Calu3 (cell line): ENCODE measurements around the gene BRSK2. TPM values are rescaled to one million over a fixed set of nuclear protein-coding genes. Genes with fewer than 3 reads are reported as not detected.

Experiments used
- BruUV-seq: library from RNA; stranded (reverse); fragments of 400-500 nt; replicated peaks from 2 replicates; lab custom pipeline; 2021; lab: Mats Ljungman, UMichigan
- CTCF ChIA-PET: fragments of 300-600 bp; sonication (Branson Sonifier 250); formaldehyde crosslinking; loops from one replicate; lab custom pipeline; 2022; ENCODE audit warnings: antibody characterized with exemption; lab: Charles Lee
- DNase-seq: peaks from one replicate; pipeline ENCODE4 v3.0.0; 2022
- H3K27ac Mint-ChIP-seq: one replicate; pipeline ENCODE4 v1.8.0; 2022; ENCODE audit warnings: mixed read lengths; ENCODE audit not compliant: unreplicated experiment
- H3K27me3 Mint-ChIP-seq: one replicate; pipeline ENCODE4 v1.8.0; 2022; ENCODE audit warnings: mixed read lengths; ENCODE audit not compliant: unreplicated experiment
- H3K36me3 Mint-ChIP-seq: one replicate; pipeline ENCODE4 v1.8.0; 2022; ENCODE audit warnings: mild to moderate bottlenecking, moderate library complexity, mixed read lengths; ENCODE audit not compliant: insufficient read depth, unreplicated experiment
- H3K4me1 Mint-ChIP-seq: one replicate; pipeline ENCODE4 v1.8.0; 2022; ENCODE audit warnings: mild to moderate bottlenecking, low read depth, mixed read lengths; ENCODE audit not compliant: unreplicated experiment
- H3K4me3 Mint-ChIP-seq: one replicate; pipeline ENCODE4 v1.8.0; 2022; ENCODE audit warnings: mild to moderate bottlenecking, low read depth, moderate library complexity, mixed read lengths; ENCODE audit not compliant: unreplicated experiment
- H3K9me3 Mint-ChIP-seq: one replicate; pipeline ENCODE4 v1.8.0; 2022; ENCODE audit warnings: low read depth, mixed read lengths; ENCODE audit not compliant: unreplicated experiment
- CTCF ChIP-seq: fragments of 200-600 bp; IDR thresholded peaks from one replicate; pipeline ENCODE4 v1.8.0; 2022; ENCODE audit warnings: antibody characterized with exemption; ENCODE audit not compliant: unreplicated experiment
- intact Hi-C: fragments of 100-400 bp; cut with micrococcal nuclease; formaldehyde crosslinking; loops from one replicate; pipeline ENCODE4 v1.10.0; 2022; ENCODE audit not compliant: unreplicated experiment
- total RNA-seq: library from RNA; stranded (reverse); gene quantifications from 2 replicates; pipeline ENCODE4 v1.2.3, GENCODE V29; 2022

Gene BRSK2
- total RNA-seq, 1 experiment from 2014 or later = 2.6 TPM

DNA sequence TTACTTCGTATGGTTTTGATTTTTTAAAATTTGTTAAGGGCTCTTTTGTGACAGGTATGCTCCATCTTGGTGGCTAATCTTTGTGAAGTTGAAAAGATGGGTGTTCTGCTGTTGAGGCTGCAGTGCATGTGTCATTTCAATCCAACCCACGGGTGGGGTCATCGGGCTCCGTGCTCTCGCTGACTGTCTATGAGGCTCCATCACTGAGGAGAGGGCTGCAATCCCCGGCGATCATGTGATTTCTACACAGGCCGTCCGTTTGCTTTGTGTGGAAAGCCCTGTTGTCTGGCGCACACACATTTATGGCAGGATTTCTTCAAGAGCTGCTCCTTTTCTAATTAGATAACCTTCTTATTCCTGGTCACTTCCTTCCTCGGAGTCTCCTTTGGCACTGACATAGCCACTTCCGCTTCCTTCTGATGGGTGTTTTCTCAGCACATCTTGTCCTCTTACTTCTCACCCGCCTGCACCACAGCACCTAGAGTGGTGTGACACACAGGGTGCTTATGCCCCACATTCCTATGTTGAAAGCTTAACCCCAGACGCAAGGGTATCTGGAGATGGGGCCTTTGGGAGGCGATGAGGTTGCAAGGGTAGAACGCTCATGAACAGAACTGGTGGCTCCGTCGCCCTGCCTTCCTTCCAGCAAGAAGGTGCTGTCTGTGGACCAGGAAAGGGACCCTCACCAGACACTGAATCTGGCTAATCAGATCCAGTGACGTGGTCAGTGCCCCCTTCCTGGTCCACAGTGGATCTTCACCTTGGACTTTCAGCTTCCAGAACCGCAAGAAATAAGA, 87.4 kb downstream of the BRSK2 start:
- CTCF ChIA-PET = no interaction called here
- H3K4me1 Mint-ChIP-seq = no peaks in the 10 kb centered on the region
- BruUV-seq = no TSS peak
- DNase-seq = no peak
- TF ChIP-seq CTCF = no peak
- H3K27ac Mint-ChIP-seq = no peak overlapping the region
- no peaks in the 10 kb centered on the region for H3K36me3 Mint-ChIP-seq
- intact Hi-C loops = no loop called here
- H3K27me3 Mint-ChIP-seq = no peaks in the 10 kb centered on the region
- no peaks in the 10 kb centered on the region for H3K9me3 Mint-ChIP-seq
- no peak overlapping the region for H3K4me3 Mint-ChIP-seq

GRCh38 chr11:1478011-1478410, 88.3 kb downstream of the BRSK2 start:
- no peak overlapping the region for H3K27ac Mint-ChIP-seq
- H3K4me3 Mint-ChIP-seq = no peak overlapping the region
- H3K4me1 Mint-ChIP-seq = no peaks in the 10 kb centered on the region
- no peaks in the 10 kb centered on the region for H3K27me3 Mint-ChIP-seq
- no peak for DNase-seq
- intact Hi-C loops = no loop called here
- no peaks in the 10 kb centered on the region for H3K36me3 Mint-ChIP-seq
- BruUV-seq = no TSS peak
- CTCF ChIA-PET = no interaction called here
- no peaks in the 10 kb centered on the region for H3K9me3 Mint-ChIP-seq
- TF ChIP-seq CTCF = no peak

- BruUV-seq = no TSS peak
- no peak overlapping the region for H3K27ac Mint-ChIP-seq
- H3K4me3 Mint-ChIP-seq = no peak overlapping the region
- intact Hi-C loops = no loop called here
- H3K4me1 Mint-ChIP-seq = no peaks in the 10 kb centered on the region
- CTCF ChIA-PET = no interaction called here
- TF ChIP-seq CTCF = no peak
- no peaks in the 10 kb centered on the region for H3K27me3 Mint-ChIP-seq
- H3K9me3 Mint-ChIP-seq = no peaks in the 10 kb centered on the region
- H3K36me3 Mint-ChIP-seq = no peaks in the 10 kb centered on the region
- DNase-seq = no peak
These were observed 88.8 kb downstream of the BRSK2 start for GRCh38 chr11:1478544-1478943.

- BruUV-seq = no TSS peak
- Mint-ChIP-seq H3K27me3 (no peaks in the 10 kb centered on the region), H3K9me3 (no peaks in the 10 kb centered on the region), H3K4me1 (no peaks in the 10 kb centered on the region), H3K27ac (no peak overlapping the region), H3K4me3 (no peak overlapping the region), H3K36me3 (no peaks in the 10 kb centered on the region)
- no peak for DNase-seq
- intact Hi-C loops = no loop called here
- no peak for TF ChIP-seq CTCF
- CTCF ChIA-PET = no interaction called here
These were observed 89.4 kb downstream of the BRSK2 start for GRCh38 chr11:1479006-1479677.
